H1 (cell line): Measurements from ENCODE around the gene CDK5RAP2. TPM values are rescaled to one million over a fixed set of nuclear protein-coding genes. Genes with fewer than 3 reads are reported as not detected.

Source experiments
- CTCF ChIA-PET: fragments of 300-600 bp; sonication (Branson Sonifier 250); formaldehyde crosslinking; loops from one replicate; lab custom pipeline; 2021; ENCODE audit not compliant: partially characterized antibody; lab: Charles Lee
- POLR2A ChIA-PET: fragments of 300-600 bp; sonication (Branson Sonifier 250); formaldehyde crosslinking; loops from one replicate; lab custom pipeline; 2021; ENCODE audit warnings: inconsistent platforms; ENCODE audit not compliant: partially characterized antibody; lab: Charles Lee
- DNase-seq, 2 experiments: peaks; one replicate each; pipeline versions ENCODE4 v3.0.0 to v3.0.0-alpha.2; 2010 to 2022; ENCODE audit warnings: low spot score in 2 of 2, low read depth in 1 of 2, mixed read lengths in 1 of 2
- FAIRE-seq: peaks from 2 replicates; lab custom pipeline; 2011; peaks lifted over from hg19 to GRCh38; lab: Jason Lieb, UNC
- H2AFZ ChIP-seq: 2 replicates; pipeline ENCODE4 v1.8.1; 2012; ENCODE audit warnings: low read length, inconsistent platforms
- H2AK5ac ChIP-seq: 2 replicates; pipeline ENCODE4 v1.6.1; 2013; ENCODE audit warnings: low read depth, low read length
- H2BK120ac ChIP-seq: replicated peaks from 2 replicates; pipeline ENCODE3; 2013; ENCODE audit warnings: low read depth, low read length, inconsistent platforms
- H2BK12ac ChIP-seq: 2 replicates; pipeline ENCODE4 v1.6.1; 2013; ENCODE audit warnings: low read depth, low read length
- H2BK15ac ChIP-seq: 2 replicates; pipeline ENCODE4 v1.6.1; 2013; ENCODE audit warnings: low read length
- H2BK20ac ChIP-seq: 2 replicates; pipeline ENCODE4 v1.6.1; 2013; ENCODE audit warnings: low read length
- H2BK5ac ChIP-seq: 2 replicates; pipeline ENCODE4 v1.6.1; 2013; ENCODE audit warnings: low read depth, low read length
- H3K14ac ChIP-seq: 2 replicates; pipeline ENCODE4 v1.6.1; 2013; ENCODE audit warnings: inconsistent platforms; ENCODE audit not compliant: insufficient read length
- H3K18ac ChIP-seq: 2 replicates; pipeline ENCODE4 v1.6.1; 2013; ENCODE audit warnings: low read length; ENCODE audit errors: extremely low read depth
- H3K23ac ChIP-seq: 2 replicates; pipeline ENCODE4 v1.6.1; 2013; ENCODE audit warnings: inconsistent platforms; ENCODE audit not compliant: insufficient read length
- H3K23me2 ChIP-seq: 2 replicates; pipeline ENCODE4 v1.6.1; 2013; ENCODE audit warnings: low read depth, low read length
- H3K27ac ChIP-seq: 2 replicates; pipeline ENCODE4 v1.6.1; 2011; ENCODE audit warnings: low read depth, low read length, inconsistent platforms
- H3K27me3 ChIP-seq, 4 experiments: replicated peaks in 1 of 4; 1 replicate in 1 of 4; 2 replicates in 3 of 4; pipeline versions ENCODE4 v1.6.1 to v1.8.1; 2011 to 2013; ENCODE audit warnings: low read length in 3 of 4, mild to moderate bottlenecking in 3 of 4, inconsistent platforms in 2 of 4, mixed read lengths in 2 of 4, moderate library complexity in 1 of 4; ENCODE audit not compliant: control insufficient read depth in 3 of 4, insufficient read depth in 3 of 4; ENCODE audit errors: extremely low read depth in 1 of 4
- H3K36me3 ChIP-seq, 4 experiments: 2 replicates each; pipeline versions ENCODE4 v1.6.1 to v1.8.1; 2011 to 2013; ENCODE audit warnings: mild to moderate bottlenecking in 4 of 4, low read length in 3 of 4, moderate library complexity in 2 of 4, control low read depth in 1 of 4, inconsistent platforms in 1 of 4; ENCODE audit not compliant: insufficient read depth in 4 of 4, control insufficient read depth in 2 of 4
- H3K4ac ChIP-seq: replicated peaks from 2 replicates; pipeline ENCODE3; 2013; ENCODE audit warnings: low read length, low read depth, mixed read lengths, inconsistent platforms; ENCODE audit not compliant: insufficient read length
- H3K4me1 ChIP-seq, 4 experiments: replicated peaks in 1 of 4; 1 replicate in 1 of 4; 2 replicates in 3 of 4; pipeline versions ENCODE4 v1.6.1 to v1.8.1; 2011 to 2013; ENCODE audit warnings: low read length in 3 of 4, inconsistent platforms in 2 of 4, mixed read lengths in 1 of 4; ENCODE audit not compliant: insufficient read depth in 4 of 4, control insufficient read depth in 3 of 4
- H3K4me2 ChIP-seq, 2 experiments: 2 replicates each; pipeline versions ENCODE4 v1.6.1 to v1.8.1; 2011 to 2013; ENCODE audit warnings: low read depth in 2 of 2, low read length in 2 of 2, control low read depth in 1 of 2, inconsistent platforms in 1 of 2, mild to moderate bottlenecking in 1 of 2; ENCODE audit not compliant: insufficient read depth in 1 of 2
- H3K4me3 ChIP-seq, 4 experiments: fragments of 200-600, 300-600 bp in 1 of 4; sonication (generic), shearing (Covaris generic), sonication (Bioruptor Twin) in 1 of 4; 2 replicates each; pipeline versions ENCODE4 v1.5.1 to v1.8.1; 2011 to 2016; ENCODE audit warnings: low read length in 4 of 4, low read depth in 3 of 4, control low read depth in 2 of 4, inconsistent platforms in 2 of 4, mild to moderate bottlenecking in 2 of 4, mixed read lengths in 1 of 4, moderate library complexity in 1 of 4; ENCODE audit not compliant: insufficient read depth in 2 of 4; ENCODE audit errors: extremely low read depth in 1 of 4
- H3K56ac ChIP-seq: replicated peaks from 2 replicates; pipeline ENCODE3; 2013; ENCODE audit warnings: low read depth, mild to moderate bottlenecking, mixed read lengths, low read length, inconsistent platforms; ENCODE audit not compliant: insufficient read length
- H3K79me1 ChIP-seq: 2 replicates; pipeline ENCODE4 v1.6.1; 2013; ENCODE audit warnings: low read depth, low read length, control low read depth
- H3K79me2 ChIP-seq, 2 experiments: 2 replicates each; pipeline versions ENCODE4 v1.6.1 to v1.8.1; 2012 to 2013; ENCODE audit warnings: low read length in 2 of 2, mild to moderate bottlenecking in 2 of 2, inconsistent platforms in 1 of 2; ENCODE audit not compliant: insufficient read depth in 2 of 2, control insufficient read depth in 1 of 2
- H3K9ac ChIP-seq, 4 experiments: replicated peaks in 1 of 4; 1 replicate in 1 of 4; 2 replicates in 3 of 4; pipeline versions ENCODE4 v1.6.1 to v1.8.1; 2011 to 2013; ENCODE audit warnings: low read depth in 3 of 4, low read length in 3 of 4, control low read depth in 2 of 4, mild to moderate bottlenecking in 2 of 4, moderate library complexity in 2 of 4, inconsistent platforms in 1 of 4; ENCODE audit errors: extremely low read depth in 1 of 4
- H3K9me3 ChIP-seq, 2 experiments: 2 replicates each; pipeline versions ENCODE4 v1.6.1 to v1.8.1; 2012 to 2013; ENCODE audit warnings: mild to moderate bottlenecking in 2 of 2, moderate library complexity in 2 of 2, control low read depth in 1 of 2, inconsistent platforms in 1 of 2, low read depth in 1 of 2, low read length in 1 of 2, mixed read lengths in 1 of 2; ENCODE audit not compliant: insufficient read depth in 2 of 2
- H4K20me1 ChIP-seq, 2 experiments: replicated peaks in 1 of 2; 2 replicates each; pipeline versions ENCODE3 to v1.8.1; 2011 to 2013; ENCODE audit warnings: inconsistent platforms in 2 of 2, low read length in 2 of 2, mild to moderate bottlenecking in 1 of 2; ENCODE audit not compliant: insufficient read depth in 2 of 2, control insufficient read depth in 1 of 2
- H4K5ac ChIP-seq: 2 replicates; pipeline ENCODE4 v1.6.1; 2013; ENCODE audit warnings: low read length, low read depth, mixed read lengths, inconsistent platforms; ENCODE audit not compliant: insufficient read length
- H4K8ac ChIP-seq: 2 replicates; pipeline ENCODE4 v1.8.0; 2013; ENCODE audit warnings: mild to moderate bottlenecking, moderate library complexity, low read length, inconsistent platforms; ENCODE audit not compliant: insufficient read depth; ENCODE audit errors: extremely low read depth
- H4K91ac ChIP-seq: replicated peaks from 2 replicates; pipeline ENCODE3; 2013; ENCODE audit warnings: low read length, mixed read lengths, inconsistent platforms; ENCODE audit not compliant: insufficient read length
- E2F6 ChIP-seq: IDR thresholded peaks from 2 replicates; pipeline ENCODE4 v1.6.1; 2012; ENCODE audit warnings: inconsistent platforms
- FOSL1 ChIP-seq: IDR thresholded peaks from 2 replicates; pipeline ENCODE4 v1.6.1; 2011; ENCODE audit warnings: mild to moderate bottlenecking, low read depth, low read length, moderate library complexity; ENCODE audit not compliant: insufficient read depth
- HDAC2 ChIP-seq, 2 experiments: fragments of 300-600 bp in 1 of 2; sonication (generic) in 1 of 2; IDR thresholded peaks; 2 replicates each; pipeline ENCODE4 v1.6.1; 2011 to 2012; ENCODE audit warnings: low read depth in 2 of 2, low read length in 2 of 2, mild to moderate bottlenecking in 2 of 2, moderate library complexity in 2 of 2, borderline replicate concordance in 1 of 2, inconsistent platforms in 1 of 2
- HDAC6 ChIP-seq: IDR thresholded peaks from one replicate; pipeline ENCODE4 v1.7.1; 2012; ENCODE audit warnings: low read depth, mild to moderate bottlenecking, inconsistent platforms, low read length, moderate library complexity
- NRF1 ChIP-seq: IDR thresholded peaks from 2 replicates; pipeline ENCODE4 v1.6.1; 2011; ENCODE audit warnings: mild to moderate bottlenecking, low read depth, low read length, improper control_type of control experiment
- PHF8 ChIP-seq: fragments of 200-600 bp; sonication (generic); conservative IDR thresholded peaks from 2 replicates; pipeline ENCODE4 v1.7.1; 2012; ENCODE audit warnings: low read depth, mild to moderate bottlenecking, inconsistent platforms, low read length, moderate library complexity
- POU5F1 ChIP-seq: IDR thresholded peaks from 2 replicates; pipeline ENCODE4 v1.6.1; 2011; ENCODE audit warnings: low read depth, mild to moderate bottlenecking, low read length, moderate library complexity
- RFX5 ChIP-seq: IDR thresholded peaks from 2 replicates; pipeline ENCODE4 v1.6.1; 2011; ENCODE audit warnings: low read depth, low read length, improper control_type of control experiment, borderline replicate concordance
- SP4 ChIP-seq: IDR thresholded peaks from 2 replicates; pipeline ENCODE4 v1.6.1; 2012; ENCODE audit warnings: low read length, inconsistent platforms
- TAF1 ChIP-seq: IDR thresholded peaks from 2 replicates; pipeline ENCODE4 v1.6.1; 2011; ENCODE audit warnings: mild to moderate bottlenecking, low read depth, low read length
- TCF12 ChIP-seq: IDR thresholded peaks from 2 replicates; pipeline ENCODE4 v1.6.1; 2011; ENCODE audit warnings: low read depth, mild to moderate bottlenecking, low read length
- WGBS, 2 experiments: shearing (Covaris generic) in 1 of 2; methylation state at CpG; one replicate each; pipeline versions ENCODE4 v1.1.6 to v1.1.7; 2013 to 2015; ENCODE audit warnings: low lambda C conversion rate in 2 of 2, mixed read lengths in 2 of 2, inconsistent platforms in 1 of 2, low coverage in 1 of 2, missing lambda C conversion rate in 1 of 2; ENCODE audit not compliant: insufficient replicate concordance in 2 of 2, insufficient coverage in 1 of 2, insufficient read length in 1 of 2; ENCODE audit errors: extremely low coverage in 1 of 2, missing lambda C conversion rate in 1 of 2; 5-methylcytosine and 5-hydroxymethylcytosine counted together
- polyA plus RNA-seq, 7 experiments: library from polyadenylated mRNA; depleted of rRNA in 3 of 7; stranded (reverse) in 5 of 7; unstranded in 2 of 7; fragments of >200 nt in 5 of 7; fragments of 200-250 nt in 2 of 7; gene quantifications; 1 replicate in 5 of 7; 2 replicates in 1 of 7; 4 replicates in 1 of 7; pipeline versions ENCODE4 v1.2.1 to v1.2.3, GENCODE V29; 2011 to 2013; ENCODE audit warnings: missing spikeins in 2 of 7, mixed read lengths in 2 of 7
- total RNA-seq: library from RNA; stranded (reverse); fragmentation: NEBNext Ultra II Directional; extraction: Animal tissue kit (Norgen Biotek cat#: 25700); gene quantifications from 2 replicates; pipeline ENCODE4 v1.2.1, GENCODE V29; 2021
- TF ChIP-seq, protein P1 (sequence below): IDR thresholded peaks from 2 replicates; pipeline ENCODE4 v1.6.1; 2012; ENCODE audit warnings: low read length, inconsistent platforms

Gene CDK5RAP2
- total and polyA plus RNA-seq, 2 of the 8 experiments (the other 6 are each of a cell fraction or from before 2014, with no cell fraction given), result 19.8 to 49.4 TPM

DNA sequence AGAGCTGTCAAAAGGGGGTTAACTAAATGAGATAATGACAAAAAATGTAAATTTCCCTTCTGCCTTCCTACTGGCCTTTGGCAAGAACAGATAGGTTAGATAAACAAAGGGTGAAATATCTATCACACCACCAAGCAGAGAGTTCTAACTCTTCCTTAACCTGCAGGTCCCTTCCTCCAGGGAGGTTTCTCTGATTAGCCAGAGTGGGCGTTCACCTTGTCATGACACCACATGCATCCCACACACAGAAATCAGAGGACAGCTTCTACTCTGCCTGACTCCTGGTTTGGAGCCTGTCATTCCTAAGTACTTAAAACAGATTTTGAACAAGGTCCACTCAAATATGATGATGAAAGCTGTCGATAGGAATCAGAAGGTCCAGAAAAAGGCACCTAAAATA, 180.0 kb downstream of the CDK5RAP2 start:
- H4K8ac ChIP-seq, result no peak overlapping the region
- no peak overlapping the region for H2AK5ac ChIP-seq
- H2BK15ac ChIP-seq, result no peak overlapping the region
- peaks cover 35 to 77% (median 50%) of the 10 kb centered on the region in 4 experiments for H3K36me3 ChIP-seq
- DNase-seq (no peak), FAIRE-seq (no peak)
- no peak overlapping the region for H3K18ac ChIP-seq
- H3K79me1 ChIP-seq, result no peaks in the 10 kb centered on the region
- no peak overlapping the region for H3K4me2 ChIP-seq
- H3K23me2 ChIP-seq, result no peaks in the 10 kb centered on the region
- no peak overlapping the region for H4K91ac ChIP-seq
- H3K4ac ChIP-seq, result no peak overlapping the region
- 90% methylated on average over 2 of the region's 2 CpGs; no CpG with 5 or more reads in 1 of the 2 experiments for WGBS, 2 experiments
- no peaks in the 10 kb centered on the region for H3K9me3 ChIP-seq
- no peak overlapping the region for H2BK20ac ChIP-seq
- no peaks in the 10 kb centered on the region for H3K4me1 ChIP-seq
- H3K23ac ChIP-seq, result no peak overlapping the region
- H2BK12ac ChIP-seq, result no peak overlapping the region
- H3K9ac ChIP-seq, result no peak overlapping the region
- H4K5ac ChIP-seq, result no peak overlapping the region
- no peak overlapping the region for H3K14ac ChIP-seq
- H2BK120ac ChIP-seq, result no peak overlapping the region
- H2BK5ac ChIP-seq, result no peak overlapping the region
- ChIA-PET POLR2A (no interaction called here), CTCF (interaction anchor here (1.1 to 1.9 kb wide), 3 partner anchors 10 to 844 kb away, joined by 3 to 9 read pairs (median 3); no protein-coding TSS in a partner anchor)
- H3K4me3 ChIP-seq, result no peak overlapping the region
- H2AFZ ChIP-seq, result no peak overlapping the region
- H3K27me3 ChIP-seq, result no peaks in the 10 kb centered on the region
- no peak overlapping the region for H3K56ac ChIP-seq
- no peaks in the 10 kb centered on the region for H4K20me1 ChIP-seq
- no peaks in the 10 kb centered on the region for H3K79me2 ChIP-seq
- no peak overlapping the region for H3K27ac ChIP-seq
- TF ChIP-seq HDAC2 (IDR thresholded peaks at IDR 0.05; ENCODE audit: borderline replicate concordance in 1 of 2, low read depth in 2 of 2, low read length in 2 of 2) (no peak), RFX5 (no peak), FOSL1 (no peak), E2F6 (no peak), POU5F1 (no peak), NRF1 (no peak), PHF8 (no peak), TAF1 (no peak), SP4 (no peak), TCF12 (no peak), HDAC6 (no peak)
- TF ChIP-seq, protein P1, sequence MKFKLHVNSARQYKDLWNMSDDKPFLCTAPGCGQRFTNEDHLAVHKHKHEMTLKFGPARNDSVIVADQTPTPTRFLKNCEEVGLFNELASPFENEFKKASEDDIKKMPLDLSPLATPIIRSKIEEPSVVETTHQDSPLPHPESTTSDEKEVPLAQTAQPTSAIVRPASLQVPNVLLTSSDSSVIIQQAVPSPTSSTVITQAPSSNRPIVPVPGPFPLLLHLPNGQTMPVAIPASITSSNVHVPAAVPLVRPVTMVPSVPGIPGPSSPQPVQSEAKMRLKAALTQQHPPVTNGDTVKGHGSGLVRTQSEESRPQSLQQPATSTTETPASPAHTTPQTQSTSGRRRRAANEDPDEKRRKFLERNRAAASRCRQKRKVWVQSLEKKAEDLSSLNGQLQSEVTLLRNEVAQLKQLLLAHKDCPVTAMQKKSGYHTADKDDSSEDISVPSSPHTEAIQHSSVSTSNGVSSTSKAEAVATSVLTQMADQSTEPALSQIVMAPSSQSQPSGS, result no peak
